HEK293T (cell line): ENCODE data around the gene NECTIN4.

Experiments used
- CTCF ChIA-PET: fragments of 350-600 bp; formaldehyde crosslinking; extraction: SDS; loops from one replicate; lab custom pipeline; 2021; ENCODE audit warnings: antibody characterized with exemption, inconsistent platforms; lab: Yijun Ruan, JAX
- POLR2A ChIA-PET: fragments of 350-600 bp; formaldehyde crosslinking; extraction: SDS; loops from one replicate; lab custom pipeline; 2020; ENCODE audit warnings: antibody characterized with exemption, inconsistent platforms; lab: Yijun Ruan, JAX
- DNase-seq: peaks from one replicate; pipeline ENCODE4 v3.0.0; 2012; ENCODE audit warnings: mixed read lengths; ENCODE audit errors: extremely low spot score
- ARNT ChIP-seq: fragments of 450-650 bp; IDR thresholded peaks from 2 replicates; pipeline ENCODE4 v1.6.1; 2017; ENCODE audit warnings: mild to moderate bottlenecking
- BHLHE40 ChIP-seq: fragments of 450-650 bp; IDR thresholded peaks from 2 replicates; pipeline ENCODE4 v1.6.1; 2016; ENCODE audit warnings: mild to moderate bottlenecking, moderate library complexity, borderline replicate concordance
- CTBP1 ChIP-seq: fragments of 450-650 bp; IDR thresholded peaks from 2 replicates; pipeline ENCODE4 v1.6.1; 2016; ENCODE audit warnings: borderline replicate concordance
- ELF4 ChIP-seq: fragments of 450-650 bp; IDR thresholded peaks from 2 replicates; pipeline ENCODE4 v1.6.1; 2017; ENCODE audit warnings: antibody characterized with exemption
- FOXA1 ChIP-seq: fragments of 450-650 bp; IDR thresholded peaks from 2 replicates; pipeline ENCODE4 v1.6.1; 2016; ENCODE audit warnings: mild to moderate bottlenecking
- FOXK2 ChIP-seq: fragments of 450-650 bp; IDR thresholded peaks from 2 replicates; pipeline ENCODE4 v1.6.1; 2016; ENCODE audit warnings: mild to moderate bottlenecking
- FOXM1 ChIP-seq: fragments of 450-650 bp; IDR thresholded peaks from 2 replicates; pipeline ENCODE4 v1.6.1; 2017; ENCODE audit warnings: mild to moderate bottlenecking, borderline replicate concordance
- HDGF ChIP-seq: fragments of 450-650 bp; IDR thresholded peaks from 2 replicates; pipeline ENCODE4 v1.6.1; 2017; ENCODE audit warnings: antibody characterized with exemption, borderline replicate concordance
- L3MBTL2 ChIP-seq: fragments of 450-650 bp; conservative IDR thresholded peaks from 2 replicates; pipeline ENCODE4 v1.6.1; 2016; ENCODE audit warnings: mild to moderate bottlenecking
- LEF1 ChIP-seq: fragments of 450-650 bp; IDR thresholded peaks from 2 replicates; pipeline ENCODE4 v1.6.1; 2017; ENCODE audit warnings: mild to moderate bottlenecking, borderline replicate concordance
- NFRKB ChIP-seq: fragments of 450-650 bp; IDR thresholded peaks from 2 replicates; pipeline ENCODE4 v1.6.1; 2016; ENCODE audit warnings: mild to moderate bottlenecking, moderate library complexity
- SP1 ChIP-seq: fragments of 450-650 bp; IDR thresholded peaks from 2 replicates; pipeline ENCODE4 v1.6.1; 2017
- SUZ12 ChIP-seq: fragments of 450-650 bp; IDR thresholded peaks from 2 replicates; pipeline ENCODE4 v1.6.1; 2016; ENCODE audit warnings: mild to moderate bottlenecking
- TARDBP ChIP-seq: fragments of 450-650 bp; IDR thresholded peaks from 2 replicates; pipeline ENCODE4 v1.6.1; 2016
- ZNF384 ChIP-seq: fragments of 450-650 bp; IDR thresholded peaks from 2 replicates; pipeline ENCODE4 v1.6.1; 2016
- TF ChIP-seq, protein P1 (sequence below): fragments of 450-650 bp; IDR thresholded peaks from 2 replicates; pipeline ENCODE4 v1.6.1; 2016

The NECTIN4 gene

DNA sequence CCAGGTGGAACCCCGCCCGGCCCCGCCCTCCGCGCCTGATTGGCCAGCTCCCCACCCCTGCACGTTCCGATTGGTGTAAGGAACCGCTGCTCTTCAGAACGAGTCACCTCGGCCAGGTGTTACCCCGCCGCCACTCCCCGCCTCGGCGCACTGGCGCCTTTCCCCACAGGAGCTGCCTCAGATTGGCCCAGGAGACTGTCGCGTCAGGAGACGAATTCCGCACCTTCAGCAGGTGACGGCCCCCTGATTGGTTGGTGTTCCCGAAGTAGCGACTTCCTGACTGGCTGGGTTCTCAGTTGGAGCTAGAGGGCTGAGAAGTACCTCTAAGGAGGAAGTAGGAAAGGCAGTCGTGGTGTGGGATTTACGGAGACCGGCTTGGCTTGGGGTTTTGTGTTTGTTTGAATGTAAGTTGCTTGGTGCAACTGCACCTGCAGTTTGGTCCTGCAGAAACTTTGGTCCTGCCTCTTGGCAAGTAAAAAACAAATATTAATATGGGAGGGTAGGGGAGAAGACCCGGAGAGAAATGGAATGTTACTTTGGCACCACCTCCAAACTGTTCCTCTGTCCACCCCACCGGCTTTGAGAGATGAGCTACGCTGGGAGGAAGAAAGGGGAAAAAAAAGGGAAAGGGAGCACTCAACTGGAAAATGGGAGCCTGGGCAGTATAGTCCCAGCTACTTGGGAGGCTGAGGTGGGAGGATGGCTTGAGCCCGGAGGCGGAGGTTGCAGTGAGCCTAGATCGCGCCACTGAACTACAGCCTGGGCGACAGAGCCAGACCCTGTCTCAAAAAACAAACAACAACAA, 68.0 kb downstream of the NECTIN4 start:
- POLR2A ChIA-PET: interaction anchor here (0.5 to 2.8 kb wide), 11 partner anchors 9 to 293 kb away, joined by 3 to 32 read pairs (median 5); partner anchors contain the start of genes DEDD, NIT1, PFDN2 and SDHC
- DNase-seq: peak; percentile 92
- CTCF ChIA-PET: interaction anchor here (0.6 kb wide), 1 partner anchor 26 kb away, joined by 6 read pairs; no protein-coding TSS in a partner anchor
- TF ChIP-seq L3MBTL2 (peak; percentile 91), BHLHE40 (no peak), ZNF384 (no peak), FOXK2 (no peak), LEF1 (no peak), FOXA1 (no peak), ARNT (no peak), CTBP1 (no peak), NFRKB (no peak), HDGF (no peak), TARDBP (no peak), FOXM1 (no peak), ELF4 (peak; percentile 48; the same call in 1 of the 2 replicates), SUZ12 (no peak), SP1 (no peak)
- TF ChIP-seq, protein P1, sequence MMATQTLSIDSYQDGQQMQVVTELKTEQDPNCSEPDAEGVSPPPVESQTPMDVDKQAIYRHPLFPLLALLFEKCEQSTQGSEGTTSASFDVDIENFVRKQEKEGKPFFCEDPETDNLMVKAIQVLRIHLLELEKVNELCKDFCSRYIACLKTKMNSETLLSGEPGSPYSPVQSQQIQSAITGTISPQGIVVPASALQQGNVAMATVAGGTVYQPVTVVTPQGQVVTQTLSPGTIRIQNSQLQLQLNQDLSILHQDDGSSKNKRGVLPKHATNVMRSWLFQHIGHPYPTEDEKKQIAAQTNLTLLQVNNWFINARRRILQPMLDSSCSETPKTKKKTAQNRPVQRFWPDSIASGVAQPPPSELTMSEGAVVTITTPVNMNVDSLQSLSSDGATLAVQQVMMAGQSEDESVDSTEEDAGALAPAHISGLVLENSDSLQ: peak; percentile 95
